GM21737 (cell line): ENCODE measurements around the gene SCN1B.

Experiments
- ATAC-seq: cut with Tn5 transposase; IDR thresholded peaks from one replicate; pipeline ENCODE4 v1.9.1; 2021; ENCODE audit warnings: mild to moderate bottlenecking, moderate library complexity; ENCODE audit not compliant: unreplicated experiment

The SCN1B gene

GRCh38 chr19:35070471-35070870 lies 40.2 kb downstream of the SCN1B start:
- no peak for ATAC-seq

GRCh38 chr19:35073516-35073915 lies 43.2 kb downstream of the SCN1B start:
- no peak for ATAC-seq

GRCh38 chr19:35073941-35074340 lies 43.7 kb downstream of the SCN1B start:
- no peak for ATAC-seq

GRCh38 chr19:35074426-35075201 lies 44.3 kb downstream of the SCN1B start:
- no peak for ATAC-seq

- ATAC-seq = no peak
Measured at GRCh38 chr19:35075202-35076025, 45.1 kb downstream of the SCN1B start.

GRCh38 chr19:35076026-35076370 lies 45.7 kb downstream of the SCN1B start:
- no peak for ATAC-seq

- ATAC-seq = no peak
Measured at GRCh38 chr19:35076657-35077056, 46.4 kb downstream of the SCN1B start.

- no peak for ATAC-seq
Measured at GRCh38 chr19:35077411-35078223, 47.3 kb downstream of the SCN1B start.

GRCh38 chr19:35079826-35080225 lies 49.6 kb downstream of the SCN1B start:
- ATAC-seq = no peak

- ATAC-seq = no peak
Measured at GRCh38 chr19:35080613-35081170, 50.4 kb downstream of the SCN1B start.

- no peak for ATAC-seq
Measured at GRCh38 chr19:35081201-35081600, 50.9 kb downstream of the SCN1B start.

GRCh38 chr19:35083691-35084508 lies 53.6 kb downstream of the SCN1B start:
- ATAC-seq = no peak

- ATAC-seq = no peak
Measured at GRCh38 chr19:35084509-35084762, 54.2 kb downstream of the SCN1B start.

GRCh38 chr19:35085947-35086346 lies 55.7 kb downstream of the SCN1B start:
- no peak for ATAC-seq

- ATAC-seq = no peak
Measured at GRCh38 chr19:35086455-35086854, 56.2 kb downstream of the SCN1B start.

GRCh38 chr19:35087393-35087792 lies 57.1 kb downstream of the SCN1B start:
- no peak for ATAC-seq

GRCh38 chr19:35088131-35088913 lies 58.1 kb downstream of the SCN1B start:
- no peak for ATAC-seq

- no peak for ATAC-seq
Measured at GRCh38 chr19:35089554-35089953, 59.3 kb downstream of the SCN1B start.
